WI38 (cell line): ENCODE data around the gene OGFR.

Source experiments
- H3K4me3 ChIP-seq: 2 replicates; pipeline ENCODE4 v1.5.1; 2011; ENCODE audit warnings: low read depth, mild to moderate bottlenecking, control low read depth, low read length
- CTCF ChIP-seq: IDR thresholded peaks from 2 replicates; pipeline ENCODE4 v1.5.1; 2012; ENCODE audit warnings: low read depth, mild to moderate bottlenecking, control low read depth, low read length

OGFR gene, protein sequence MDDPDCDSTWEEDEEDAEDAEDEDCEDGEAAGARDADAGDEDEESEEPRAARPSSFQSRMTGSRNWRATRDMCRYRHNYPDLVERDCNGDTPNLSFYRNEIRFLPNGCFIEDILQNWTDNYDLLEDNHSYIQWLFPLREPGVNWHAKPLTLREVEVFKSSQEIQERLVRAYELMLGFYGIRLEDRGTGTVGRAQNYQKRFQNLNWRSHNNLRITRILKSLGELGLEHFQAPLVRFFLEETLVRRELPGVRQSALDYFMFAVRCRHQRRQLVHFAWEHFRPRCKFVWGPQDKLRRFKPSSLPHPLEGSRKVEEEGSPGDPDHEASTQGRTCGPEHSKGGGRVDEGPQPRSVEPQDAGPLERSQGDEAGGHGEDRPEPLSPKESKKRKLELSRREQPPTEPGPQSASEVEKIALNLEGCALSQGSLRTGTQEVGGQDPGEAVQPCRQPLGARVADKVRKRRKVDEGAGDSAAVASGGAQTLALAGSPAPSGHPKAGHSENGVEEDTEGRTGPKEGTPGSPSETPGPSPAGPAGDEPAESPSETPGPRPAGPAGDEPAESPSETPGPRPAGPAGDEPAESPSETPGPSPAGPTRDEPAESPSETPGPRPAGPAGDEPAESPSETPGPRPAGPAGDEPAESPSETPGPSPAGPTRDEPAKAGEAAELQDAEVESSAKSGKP

GRCh38 chr20:62804627-62805154 lies at the start of gene OGFR:
Gene OGFR, plus strand, starts transcription at chr20:62804835. Its CDS starts 25 bp downstream, at chr20:62804860.
- H3K4me3 ChIP-seq, result peak within 1 kb of the TSS; percentile 78
- no peak for TF ChIP-seq CTCF

DNA sequence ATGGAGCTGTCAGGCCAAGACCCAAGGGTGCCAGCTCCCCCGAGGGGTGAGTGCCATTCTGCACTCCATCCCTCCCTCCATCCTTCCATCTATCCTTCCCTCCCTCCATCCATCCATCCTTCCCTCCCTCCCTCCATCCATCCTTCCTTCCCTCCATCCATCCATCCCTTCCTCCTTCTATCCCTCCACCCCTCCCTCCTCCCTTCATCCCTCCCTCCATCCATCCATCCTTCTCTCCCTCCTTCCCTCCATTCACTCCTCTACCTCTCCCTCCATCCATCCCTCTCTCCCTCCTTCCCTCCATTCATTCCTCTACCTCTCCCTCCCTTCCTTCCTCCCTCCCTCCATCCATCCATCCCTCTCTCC lies 49.7 kb upstream of the OGFR start:
- H3K4me3 ChIP-seq, result no peak overlapping the region
- TF ChIP-seq CTCF, result no peak

DNA sequence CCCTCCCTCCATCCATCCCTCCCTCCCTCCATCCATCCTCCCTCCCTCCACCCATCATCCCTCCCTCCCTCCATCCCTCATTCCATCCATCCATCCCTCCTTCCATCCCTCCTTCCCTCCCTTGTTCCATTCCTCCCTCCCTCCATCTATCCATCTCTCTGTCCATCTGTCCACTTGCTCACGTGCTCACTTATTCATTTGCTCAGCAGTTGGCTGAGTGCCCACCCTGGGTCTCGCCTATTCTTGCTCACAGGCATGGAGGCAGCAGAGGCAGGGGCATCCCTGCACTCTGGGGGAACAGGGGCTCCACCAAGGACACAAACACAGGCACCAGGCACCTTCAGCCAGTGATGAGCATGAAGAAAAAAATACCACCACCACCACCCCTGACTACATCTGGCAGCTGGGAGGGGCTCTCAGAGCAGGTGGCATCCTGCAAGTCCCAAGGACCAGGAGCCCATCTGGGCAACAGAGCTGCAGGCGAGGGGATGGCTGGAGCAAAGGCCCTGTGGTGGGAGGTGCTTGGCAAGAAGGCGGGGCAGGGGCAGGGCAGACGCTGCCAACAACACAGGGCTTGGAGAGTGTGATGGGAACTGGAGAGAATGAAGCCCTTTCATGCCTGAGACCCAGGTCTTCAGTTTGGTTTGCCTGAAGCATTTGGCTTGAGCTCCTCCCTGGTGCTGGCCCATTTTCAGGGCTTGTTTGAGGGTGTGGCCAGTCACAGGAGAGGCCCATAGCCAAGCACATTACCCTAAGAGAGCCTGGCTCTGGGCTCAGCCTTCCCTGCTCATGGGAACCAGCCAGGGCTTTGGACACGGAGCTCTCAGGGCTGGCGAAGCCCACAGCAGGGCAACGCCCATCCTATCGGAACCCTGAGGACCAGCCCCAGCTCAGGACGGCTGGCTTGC lies 48.6 kb upstream of the OGFR start:
- no peak overlapping the region for H3K4me3 ChIP-seq
- no peak for TF ChIP-seq CTCF

DNA sequence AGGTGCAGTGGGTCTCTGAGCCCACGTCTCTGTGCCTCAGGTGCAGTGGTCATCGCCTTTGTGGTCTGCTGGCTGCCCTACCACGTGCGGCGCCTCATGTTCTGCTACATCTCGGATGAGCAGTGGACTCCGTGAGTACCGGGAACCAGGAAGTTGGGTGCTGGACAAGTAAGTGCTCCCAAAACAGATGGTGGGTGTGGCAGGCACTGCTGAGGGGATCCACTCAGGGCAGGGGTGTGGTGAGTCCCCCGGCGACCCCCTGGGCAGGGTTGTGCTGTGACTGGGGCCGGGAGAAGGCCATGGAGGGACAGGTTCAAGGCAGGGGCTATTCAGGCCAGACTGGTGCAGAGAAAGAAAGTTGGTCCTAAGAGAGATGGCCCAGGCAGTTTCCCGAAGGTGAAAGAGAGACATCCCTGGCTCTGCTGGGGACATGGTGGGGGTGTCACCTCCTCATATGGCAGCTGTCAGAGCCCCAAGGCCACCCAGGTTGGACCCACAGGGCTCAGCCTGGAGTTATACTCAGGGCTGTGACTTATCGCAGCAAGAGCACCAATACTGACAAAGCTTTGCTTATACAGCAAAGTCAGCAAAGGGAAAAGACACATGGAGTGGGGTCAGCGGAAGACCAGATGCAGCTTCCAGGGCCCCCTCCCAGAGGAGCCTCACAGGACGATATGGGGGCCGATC lies 46.3 kb upstream of the OGFR start:
- TF ChIP-seq CTCF, result no peak
- no peak overlapping the region for H3K4me3 ChIP-seq

- H3K4me3 ChIP-seq, result no peak overlapping the region
- no peak for TF ChIP-seq CTCF
Measured at GRCh38 chr20:62759981-62760431, 44.6 kb upstream of the OGFR start.

GRCh38 chr20:62760471-62760855 lies 44.2 kb upstream of the OGFR start:
- TF ChIP-seq CTCF, result no peak
- no peak overlapping the region for H3K4me3 ChIP-seq
